ENCODE measurements around the gene AFF3. TPM values are rescaled to one million over a fixed set of nuclear protein-coding genes. Genes with fewer than 3 reads are reported as not detected.

The AFF3 gene
- total and polyA plus RNA-seq, 4 donors = 0.48 to 5.3 (median 2.3) TPM

- H3K4me1 ChIP-seq (ENCODE audit: control insufficient read depth in 4 of 4, insufficient read depth in 4 of 4, low read length in 3 of 4) = no peaks in the 10 kb centered on the region
- WGBS = 72% methylated on average over 4 of the region's 4 CpGs
- peaks cover 0 to 1% (median 0%) of the 10 kb centered on the region in 4 donors for H3K36me3 ChIP-seq (ENCODE audit: control insufficient read depth in 4 of 4, insufficient read depth in 3 of 4, low read depth in 1 of 4, low read length in 3 of 4)
- H3K4me3 ChIP-seq (ENCODE audit: low read depth in 1 of 3, low read length in 3 of 3) = no peak overlapping the region
- H3K27ac ChIP-seq (ENCODE audit: low read depth in 1 of 2, low read length in 2 of 2) = no peak overlapping the region
- TF ChIP-seq SP1 (IDR thresholded peaks at IDR 0.05) (no peak), FOXA2 (IDR thresholded peaks at IDR 0.05) (no peak), EGR1 (IDR thresholded peaks at IDR 0.05; ENCODE audit: low read depth in 2 of 2) (no peak), RAD21 (IDR thresholded peaks at IDR 0.05) (no peak), HNF4G (IDR thresholded peaks at IDR 0.05) (no peak), NR2F2 (IDR thresholded peaks at IDR 0.05) (no peak), FOXA1 (IDR thresholded peaks at IDR 0.05) (no peak), HNF4A (conservative IDR thresholded peaks at IDR 0.05) (no peak), TAF1 (conservative IDR thresholded peaks at IDR 0.05) (no peak)
- TF ChIP-seq, protein P1, sequence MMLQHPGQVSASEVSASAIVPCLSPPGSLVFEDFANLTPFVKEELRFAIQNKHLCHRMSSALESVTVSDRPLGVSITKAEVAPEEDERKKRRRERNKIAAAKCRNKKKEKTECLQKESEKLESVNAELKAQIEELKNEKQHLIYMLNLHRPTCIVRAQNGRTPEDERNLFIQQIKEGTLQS (IDR thresholded peaks at IDR 0.05) = no peak
- TF ChIP-seq, protein P2, sequence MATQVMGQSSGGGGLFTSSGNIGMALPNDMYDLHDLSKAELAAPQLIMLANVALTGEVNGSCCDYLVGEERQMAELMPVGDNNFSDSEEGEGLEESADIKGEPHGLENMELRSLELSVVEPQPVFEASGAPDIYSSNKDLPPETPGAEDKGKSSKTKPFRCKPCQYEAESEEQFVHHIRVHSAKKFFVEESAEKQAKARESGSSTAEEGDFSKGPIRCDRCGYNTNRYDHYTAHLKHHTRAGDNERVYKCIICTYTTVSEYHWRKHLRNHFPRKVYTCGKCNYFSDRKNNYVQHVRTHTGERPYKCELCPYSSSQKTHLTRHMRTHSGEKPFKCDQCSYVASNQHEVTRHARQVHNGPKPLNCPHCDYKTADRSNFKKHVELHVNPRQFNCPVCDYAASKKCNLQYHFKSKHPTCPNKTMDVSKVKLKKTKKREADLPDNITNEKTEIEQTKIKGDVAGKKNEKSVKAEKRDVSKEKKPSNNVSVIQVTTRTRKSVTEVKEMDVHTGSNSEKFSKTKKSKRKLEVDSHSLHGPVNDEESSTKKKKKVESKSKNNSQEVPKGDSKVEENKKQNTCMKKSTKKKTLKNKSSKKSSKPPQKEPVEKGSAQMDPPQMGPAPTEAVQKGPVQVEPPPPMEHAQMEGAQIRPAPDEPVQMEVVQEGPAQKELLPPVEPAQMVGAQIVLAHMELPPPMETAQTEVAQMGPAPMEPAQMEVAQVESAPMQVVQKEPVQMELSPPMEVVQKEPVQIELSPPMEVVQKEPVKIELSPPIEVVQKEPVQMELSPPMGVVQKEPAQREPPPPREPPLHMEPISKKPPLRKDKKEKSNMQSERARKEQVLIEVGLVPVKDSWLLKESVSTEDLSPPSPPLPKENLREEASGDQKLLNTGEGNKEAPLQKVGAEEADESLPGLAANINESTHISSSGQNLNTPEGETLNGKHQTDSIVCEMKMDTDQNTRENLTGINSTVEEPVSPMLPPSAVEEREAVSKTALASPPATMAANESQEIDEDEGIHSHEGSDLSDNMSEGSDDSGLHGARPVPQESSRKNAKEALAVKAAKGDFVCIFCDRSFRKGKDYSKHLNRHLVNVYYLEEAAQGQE (IDR thresholded peaks at IDR 0.05) = no peak
- TF ChIP-seq, protein P3, sequence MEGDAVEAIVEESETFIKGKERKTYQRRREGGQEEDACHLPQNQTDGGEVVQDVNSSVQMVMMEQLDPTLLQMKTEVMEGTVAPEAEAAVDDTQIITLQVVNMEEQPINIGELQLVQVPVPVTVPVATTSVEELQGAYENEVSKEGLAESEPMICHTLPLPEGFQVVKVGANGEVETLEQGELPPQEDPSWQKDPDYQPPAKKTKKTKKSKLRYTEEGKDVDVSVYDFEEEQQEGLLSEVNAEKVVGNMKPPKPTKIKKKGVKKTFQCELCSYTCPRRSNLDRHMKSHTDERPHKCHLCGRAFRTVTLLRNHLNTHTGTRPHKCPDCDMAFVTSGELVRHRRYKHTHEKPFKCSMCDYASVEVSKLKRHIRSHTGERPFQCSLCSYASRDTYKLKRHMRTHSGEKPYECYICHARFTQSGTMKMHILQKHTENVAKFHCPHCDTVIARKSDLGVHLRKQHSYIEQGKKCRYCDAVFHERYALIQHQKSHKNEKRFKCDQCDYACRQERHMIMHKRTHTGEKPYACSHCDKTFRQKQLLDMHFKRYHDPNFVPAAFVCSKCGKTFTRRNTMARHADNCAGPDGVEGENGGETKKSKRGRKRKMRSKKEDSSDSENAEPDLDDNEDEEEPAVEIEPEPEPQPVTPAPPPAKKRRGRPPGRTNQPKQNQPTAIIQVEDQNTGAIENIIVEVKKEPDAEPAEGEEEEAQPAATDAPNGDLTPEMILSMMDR (IDR thresholded peaks at IDR 0.05; ENCODE audit: low read depth, low read length, missing input control) = no peak
- TF ChIP-seq, protein P4, sequence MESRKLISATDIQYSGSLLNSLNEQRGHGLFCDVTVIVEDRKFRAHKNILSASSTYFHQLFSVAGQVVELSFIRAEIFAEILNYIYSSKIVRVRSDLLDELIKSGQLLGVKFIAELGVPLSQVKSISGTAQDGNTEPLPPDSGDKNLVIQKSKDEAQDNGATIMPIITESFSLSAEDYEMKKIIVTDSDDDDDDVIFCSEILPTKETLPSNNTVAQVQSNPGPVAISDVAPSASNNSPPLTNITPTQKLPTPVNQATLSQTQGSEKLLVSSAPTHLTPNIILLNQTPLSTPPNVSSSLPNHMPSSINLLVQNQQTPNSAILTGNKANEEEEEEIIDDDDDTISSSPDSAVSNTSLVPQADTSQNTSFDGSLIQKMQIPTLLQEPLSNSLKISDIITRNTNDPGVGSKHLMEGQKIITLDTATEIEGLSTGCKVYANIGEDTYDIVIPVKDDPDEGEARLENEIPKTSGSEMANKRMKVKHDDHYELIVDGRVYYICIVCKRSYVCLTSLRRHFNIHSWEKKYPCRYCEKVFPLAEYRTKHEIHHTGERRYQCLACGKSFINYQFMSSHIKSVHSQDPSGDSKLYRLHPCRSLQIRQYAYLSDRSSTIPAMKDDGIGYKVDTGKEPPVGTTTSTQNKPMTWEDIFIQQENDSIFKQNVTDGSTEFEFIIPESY (IDR thresholded peaks at IDR 0.05) = no peak
- peaks cover 0 to 3% (median 0%) of the 10 kb centered on the region in 4 donors for H3K9me3 ChIP-seq (ENCODE audit: control insufficient read depth in 4 of 4, low read length in 3 of 4)
- H3K9ac ChIP-seq (ENCODE audit: low read depth in 1 of 2, low read length in 2 of 2) = no peak overlapping the region
- no peaks in the 10 kb centered on the region for H3K27me3 ChIP-seq (ENCODE audit: control insufficient read depth in 4 of 4, insufficient read depth in 4 of 4, low read length in 3 of 4)
- no peak for DNase-seq (ENCODE audit: low spot score)
These were observed 341.0 kb downstream of the AFF3 start for GRCh38 chr2:99801327-99801901.

GRCh38 chr2:99797475-99797874 is 344.9 kb downstream of the AFF3 start:
- no peaks in the 10 kb centered on the region for H3K4me1 ChIP-seq (ENCODE audit: control insufficient read depth in 4 of 4, insufficient read depth in 4 of 4, low read length in 3 of 4)
- TF ChIP-seq, protein P4 (IDR thresholded peaks at IDR 0.05) = no peak
- no peak for TF ChIP-seq GABPA (IDR thresholded peaks at IDR 0.05 in 1 of 2, conservative IDR thresholded peaks at IDR 0.05 in 1 of 2)
- TF ChIP-seq FOXA1 (IDR thresholded peaks at IDR 0.05) = no peak
- H3K9me3 ChIP-seq (ENCODE audit: control insufficient read depth in 4 of 4, low read length in 3 of 4) = peaks cover 0 to 3% (median 0%) of the 10 kb centered on the region in 4 donors
- peaks cover 0 to 1% (median 0%) of the 10 kb centered on the region in 4 donors for H3K36me3 ChIP-seq (ENCODE audit: control insufficient read depth in 4 of 4, insufficient read depth in 3 of 4, low read depth in 1 of 4, low read length in 3 of 4)
- no peak overlapping the region for H3K27ac ChIP-seq (ENCODE audit: low read depth in 1 of 2, low read length in 2 of 2)
- no peaks in the 10 kb centered on the region for H3K27me3 ChIP-seq (ENCODE audit: control insufficient read depth in 4 of 4, insufficient read depth in 4 of 4, low read length in 3 of 4)
- DNase-seq (ENCODE audit: low spot score) = no peak
- no peak overlapping the region for H3K4me3 ChIP-seq (ENCODE audit: low read depth in 1 of 3, low read length in 3 of 3)
- no peak overlapping the region for H3K9ac ChIP-seq (ENCODE audit: low read depth in 1 of 2, low read length in 2 of 2)
- WGBS = 90% methylated on average over 1 of the region's 1 CpG

Measured in liver (tissue), 9 donors.